SK-N-SH (cell line): ENCODE measurements around the gene KCNH4.

Experiments used
- FOSL2 ChIP-seq: IDR thresholded peaks from 2 replicates; pipeline ENCODE4 v1.4.0; 2012; ENCODE audit warnings: low read depth, mild to moderate bottlenecking, moderate library complexity, borderline replicate concordance
- GATA2 ChIP-seq: sonication (generic); formaldehyde crosslinking; IDR thresholded peaks from 2 replicates; pipeline ENCODE4 v1.5.0; 2020; ENCODE audit warnings: mild to moderate bottlenecking, missing genetic modification reagents
- JUND ChIP-seq: IDR thresholded peaks from 2 replicates; pipeline ENCODE4 v1.4.0; 2012
- MXI1 ChIP-seq: IDR thresholded peaks from 2 replicates; pipeline ENCODE4 v1.6.1; 2012; ENCODE audit warnings: mild to moderate bottlenecking, low read depth, low read length, improper control_type of control experiment
- POLR2AphosphoS5 ChIP-seq: IDR thresholded peaks from 2 replicates; pipeline ENCODE4 v1.6.1; 2012; ENCODE audit warnings: low read depth, low read length
- RAD21 ChIP-seq: IDR thresholded peaks from 2 replicates; pipeline ENCODE4 v1.6.1; 2012; ENCODE audit warnings: mild to moderate bottlenecking, low read length
- REST ChIP-seq: IDR thresholded peaks from 2 replicates; pipeline ENCODE4 v1.6.1; 2012; ENCODE audit warnings: mild to moderate bottlenecking, low read depth, low read length, moderate library complexity
- RFX5 ChIP-seq: IDR thresholded peaks from 2 replicates; pipeline ENCODE4 v1.6.1; 2012; ENCODE audit warnings: mild to moderate bottlenecking, improper control_type of control experiment, low read length
- TAF1 ChIP-seq: IDR thresholded peaks from 2 replicates; pipeline ENCODE4 v1.6.1; 2012; ENCODE audit warnings: low read depth, mild to moderate bottlenecking, low read length, moderate library complexity, borderline replicate concordance
- YY1 ChIP-seq: IDR thresholded peaks from 2 replicates; pipeline ENCODE4 v1.4.0; 2012; ENCODE audit warnings: low read depth, mild to moderate bottlenecking
- TF ChIP-seq, protein P1 (sequence below): fragments of 200-600 bp; sonication (generic); IDR thresholded peaks from 2 replicates; pipeline ENCODE4 v1.6.1; 2017; ENCODE audit warnings: antibody characterized with exemption, mild to moderate bottlenecking, moderate library complexity

- TF ChIP-seq YY1 (no peak), MXI1 (no peak), TAF1 (no peak), GATA2 (CRISPR knock-in tag) (no peak), RFX5 (no peak), REST (no peak), RAD21 (no peak), FOSL2 (no peak), POLR2AphosphoS5 (no peak), JUND (no peak)
- TF ChIP-seq, protein P1, sequence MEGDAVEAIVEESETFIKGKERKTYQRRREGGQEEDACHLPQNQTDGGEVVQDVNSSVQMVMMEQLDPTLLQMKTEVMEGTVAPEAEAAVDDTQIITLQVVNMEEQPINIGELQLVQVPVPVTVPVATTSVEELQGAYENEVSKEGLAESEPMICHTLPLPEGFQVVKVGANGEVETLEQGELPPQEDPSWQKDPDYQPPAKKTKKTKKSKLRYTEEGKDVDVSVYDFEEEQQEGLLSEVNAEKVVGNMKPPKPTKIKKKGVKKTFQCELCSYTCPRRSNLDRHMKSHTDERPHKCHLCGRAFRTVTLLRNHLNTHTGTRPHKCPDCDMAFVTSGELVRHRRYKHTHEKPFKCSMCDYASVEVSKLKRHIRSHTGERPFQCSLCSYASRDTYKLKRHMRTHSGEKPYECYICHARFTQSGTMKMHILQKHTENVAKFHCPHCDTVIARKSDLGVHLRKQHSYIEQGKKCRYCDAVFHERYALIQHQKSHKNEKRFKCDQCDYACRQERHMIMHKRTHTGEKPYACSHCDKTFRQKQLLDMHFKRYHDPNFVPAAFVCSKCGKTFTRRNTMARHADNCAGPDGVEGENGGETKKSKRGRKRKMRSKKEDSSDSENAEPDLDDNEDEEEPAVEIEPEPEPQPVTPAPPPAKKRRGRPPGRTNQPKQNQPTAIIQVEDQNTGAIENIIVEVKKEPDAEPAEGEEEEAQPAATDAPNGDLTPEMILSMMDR = no peak
Observed at GRCh38 chr17:42160531-42160910, 20.4 kb downstream of the KCNH4 start.
